Tibial nerve (tissue), 4 donors: ENCODE measurements around the gene PKP4.

Experiments
- EP300 ChIP-seq, 2 donors: sonication (generic); formaldehyde crosslinking; IDR thresholded peaks; one replicate each; pipeline ENCODE4 v1.6.1; 2017; ENCODE audit warnings: antibody characterized with exemption in 2 of 2, mild to moderate bottlenecking in 1 of 2
- POLR2A ChIP-seq, 2 donors: fragments of 450-650 bp; IDR thresholded peaks; one replicate each; pipeline ENCODE4 v1.6.1; 2017; ENCODE audit warnings: antibody characterized with exemption in 2 of 2, mild to moderate bottlenecking in 2 of 2, moderate library complexity in 2 of 2
- TF ChIP-seq, protein P1 (sequence below), 5 experiments: fragments of 200-600 bp in 3 of 5; fragments of 450-650 bp in 2 of 5; sonication (generic) in 3 of 5; IDR thresholded peaks; one replicate each; pipeline ENCODE4 v1.5.1; 2016 to 2019; ENCODE audit warnings: antibody characterized with exemption in 5 of 5, mild to moderate bottlenecking in 3 of 5, moderate library complexity in 2 of 5

DNA sequence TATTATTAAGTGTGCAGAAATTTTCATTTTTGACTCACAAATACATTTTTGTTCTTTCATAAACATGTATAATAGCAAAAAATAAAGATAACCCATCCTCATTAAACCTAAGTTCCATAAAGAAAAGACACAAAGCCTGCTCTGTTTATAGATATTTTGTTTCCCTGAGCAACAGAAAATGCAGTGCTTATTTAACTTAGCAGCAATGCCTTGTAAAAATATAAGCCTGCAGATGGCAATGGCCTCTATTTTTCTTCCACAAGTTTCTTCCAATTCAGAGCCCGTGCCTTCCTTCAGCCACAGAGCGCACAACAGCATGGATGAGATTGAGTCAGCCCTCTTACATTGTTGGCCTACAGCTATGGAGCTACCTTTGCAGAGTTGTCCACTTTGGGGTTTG, 43.6 kb downstream of the PKP4 start:
- TF ChIP-seq, protein P1, sequence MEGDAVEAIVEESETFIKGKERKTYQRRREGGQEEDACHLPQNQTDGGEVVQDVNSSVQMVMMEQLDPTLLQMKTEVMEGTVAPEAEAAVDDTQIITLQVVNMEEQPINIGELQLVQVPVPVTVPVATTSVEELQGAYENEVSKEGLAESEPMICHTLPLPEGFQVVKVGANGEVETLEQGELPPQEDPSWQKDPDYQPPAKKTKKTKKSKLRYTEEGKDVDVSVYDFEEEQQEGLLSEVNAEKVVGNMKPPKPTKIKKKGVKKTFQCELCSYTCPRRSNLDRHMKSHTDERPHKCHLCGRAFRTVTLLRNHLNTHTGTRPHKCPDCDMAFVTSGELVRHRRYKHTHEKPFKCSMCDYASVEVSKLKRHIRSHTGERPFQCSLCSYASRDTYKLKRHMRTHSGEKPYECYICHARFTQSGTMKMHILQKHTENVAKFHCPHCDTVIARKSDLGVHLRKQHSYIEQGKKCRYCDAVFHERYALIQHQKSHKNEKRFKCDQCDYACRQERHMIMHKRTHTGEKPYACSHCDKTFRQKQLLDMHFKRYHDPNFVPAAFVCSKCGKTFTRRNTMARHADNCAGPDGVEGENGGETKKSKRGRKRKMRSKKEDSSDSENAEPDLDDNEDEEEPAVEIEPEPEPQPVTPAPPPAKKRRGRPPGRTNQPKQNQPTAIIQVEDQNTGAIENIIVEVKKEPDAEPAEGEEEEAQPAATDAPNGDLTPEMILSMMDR (IDR thresholded peaks at IDR 0.05) = no peak
- no peak for TF ChIP-seq EP300 (IDR thresholded peaks at IDR 0.05)
- no peak for TF ChIP-seq POLR2A (IDR thresholded peaks at IDR 0.05)
